KG1 (cell line): ENCODE measurements around the gene SLC35G6.
"Not testable (repeated sequence)": the region's sequence is repeated elsewhere in the genome, so short reads cannot be mapped to it uniquely, and the experiment has no call there.

Experiments used
- DNase-seq: peaks from one replicate; lab custom pipeline; 2025; lab: John Stamatoyannopoulos, UW

The SLC35G6 gene

DNA sequence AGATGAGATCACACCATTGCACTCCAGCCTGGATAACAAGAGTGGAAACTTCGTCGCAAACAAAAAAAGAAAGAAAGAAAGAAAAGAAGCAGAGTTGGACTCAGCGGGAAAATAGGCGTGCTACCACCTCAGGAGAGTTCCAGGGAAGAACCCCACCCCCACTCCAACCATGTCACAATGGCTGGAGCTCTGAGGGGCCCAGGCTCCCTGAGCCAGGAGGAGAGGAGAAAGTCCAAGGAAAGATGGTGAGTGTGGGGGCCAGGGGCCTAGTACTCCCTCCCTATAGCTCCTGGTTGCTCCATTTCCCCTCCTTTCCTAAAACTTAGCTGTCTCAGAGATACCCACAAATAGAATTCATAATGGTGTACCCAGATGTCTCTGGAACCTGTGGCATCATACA, at the start of gene SLC35G6:
Gene SLC35G6, plus strand, starts transcription at position 172 of the 400 bp plus-strand sequence. Its CDS starts 71 bp downstream, at position 243.
- DNase-seq, result not testable (repeated sequence)

DNA sequence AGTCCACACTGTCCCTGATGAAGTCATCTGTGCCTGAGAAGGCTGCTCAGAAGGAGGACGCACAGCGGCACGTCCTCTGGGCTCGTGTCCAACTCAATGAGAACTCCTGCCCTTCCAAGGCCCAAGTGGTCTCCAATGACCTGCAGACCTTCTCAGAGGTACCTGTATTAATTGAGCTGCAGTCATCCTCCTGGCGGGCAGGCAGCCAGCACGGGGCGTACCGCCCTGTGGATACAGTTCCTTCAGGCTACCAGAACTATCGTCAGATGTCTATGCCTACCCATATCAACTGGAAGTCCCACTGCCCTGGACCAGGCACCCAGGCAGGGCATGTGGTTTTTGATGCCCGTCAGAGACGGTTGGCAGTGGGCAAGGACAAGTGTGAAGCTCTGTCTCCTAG, 49.0 kb upstream of the SLC35G6 start:
- DNase-seq, result no peak

DNA sequence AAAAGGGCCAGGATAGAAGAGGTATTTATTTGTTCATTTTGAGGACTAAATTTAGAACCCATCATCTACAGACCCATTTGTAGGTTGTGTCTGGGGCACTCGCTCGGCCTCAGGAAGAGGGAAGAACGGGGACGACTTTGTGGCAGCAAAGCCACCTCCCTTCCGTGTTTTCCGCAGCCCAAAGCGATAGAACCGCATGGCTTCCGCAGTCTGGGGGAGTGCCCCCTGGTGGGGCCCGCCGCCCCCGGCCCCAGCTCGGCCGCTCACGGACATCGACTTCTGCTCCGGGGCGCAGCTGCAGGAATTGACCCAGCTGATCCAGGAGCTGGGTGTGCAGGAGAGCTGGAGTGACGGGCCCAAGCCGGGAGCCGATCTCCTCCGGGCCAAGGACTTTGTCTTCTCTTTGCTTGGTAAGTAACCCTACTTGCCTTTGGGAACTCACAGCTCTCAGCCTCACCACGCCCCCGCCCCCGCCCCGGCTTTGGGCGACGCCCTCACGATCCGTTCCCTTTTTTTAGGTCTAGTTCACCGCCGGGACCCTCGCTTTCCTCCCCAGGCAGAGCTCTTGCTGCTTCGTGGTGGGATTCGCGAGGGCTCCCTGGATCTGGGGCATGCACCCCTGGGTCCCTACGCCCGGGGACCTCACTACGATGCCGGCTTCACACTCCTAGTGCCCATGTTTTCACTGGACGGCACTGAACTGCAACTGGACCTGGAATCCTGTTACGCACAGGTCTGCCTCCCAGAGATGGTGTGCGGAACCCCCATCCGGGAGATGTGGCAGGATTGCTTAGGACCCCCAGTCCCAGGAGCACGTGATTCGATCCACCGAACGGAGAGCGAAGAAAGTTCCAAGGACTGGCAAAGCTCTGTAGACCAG, 45.3 kb upstream of the SLC35G6 start:
- DNase-seq, result no peak

DNA sequence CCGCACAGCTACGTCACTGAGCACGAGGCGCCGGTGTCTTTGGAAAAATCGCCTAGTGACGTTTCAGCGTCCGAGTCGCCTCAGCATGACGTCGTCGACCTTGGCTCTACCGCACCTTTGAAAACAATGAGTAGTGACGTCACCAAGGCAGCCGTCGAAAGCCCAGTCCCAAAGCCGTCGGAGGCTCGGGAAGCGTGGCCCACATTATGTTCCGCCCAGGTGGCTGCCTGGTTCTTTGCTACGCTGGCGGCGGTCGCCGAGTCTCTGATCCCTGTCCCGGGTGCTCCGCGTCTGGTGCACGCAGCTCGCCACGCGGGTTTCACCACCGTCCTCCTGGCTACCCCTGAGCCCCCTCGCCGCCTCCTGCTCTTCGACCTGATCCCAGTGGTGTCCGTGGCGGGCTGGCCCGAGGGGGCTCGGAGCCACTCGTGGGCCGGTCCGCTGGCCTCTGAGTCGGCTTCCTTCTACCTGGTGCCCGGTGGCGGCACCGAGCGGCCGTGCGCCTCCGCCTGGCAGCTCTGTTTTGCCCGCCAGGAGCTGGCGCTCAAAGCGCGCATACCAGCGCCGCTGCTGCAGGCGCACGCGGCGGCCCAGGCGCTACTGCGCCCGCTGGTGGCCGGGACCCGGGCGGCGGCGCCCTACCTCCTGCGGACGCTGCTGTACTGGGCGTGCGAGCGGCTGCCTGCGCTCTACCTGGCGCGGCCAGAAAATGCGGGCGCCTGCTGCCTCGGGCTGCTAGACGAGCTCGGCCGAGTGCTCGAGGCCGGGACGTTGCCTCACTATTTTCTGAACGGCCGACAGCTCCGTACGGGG, 44.5 kb upstream of the SLC35G6 start:
- no peak for DNase-seq

DNA sequence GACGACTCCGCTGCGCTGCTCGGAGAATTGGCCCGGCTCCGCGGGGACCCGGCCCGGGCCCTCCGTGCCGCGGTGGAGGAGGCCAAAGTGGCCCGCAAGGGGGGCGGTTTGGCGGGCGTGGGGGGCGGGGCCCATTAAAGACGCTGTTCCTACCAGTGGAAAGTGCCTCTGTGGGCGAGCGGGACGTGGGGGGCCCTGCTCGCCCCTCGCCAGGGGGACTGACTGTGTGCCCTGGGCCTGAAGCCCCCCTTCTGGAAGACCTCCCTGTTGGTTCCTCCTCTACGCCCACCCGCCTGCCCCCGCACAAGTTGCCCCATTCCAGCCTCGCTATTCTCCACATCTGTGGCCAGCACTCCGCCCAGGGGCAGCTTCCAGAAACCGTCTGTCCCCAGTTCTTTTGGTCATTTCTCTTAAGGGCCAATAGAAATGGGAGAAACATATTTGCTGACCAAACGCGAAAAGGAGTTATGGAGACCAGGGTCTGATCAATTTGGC, 43.8 kb upstream of the SLC35G6 start:
- no peak for DNase-seq

DNA sequence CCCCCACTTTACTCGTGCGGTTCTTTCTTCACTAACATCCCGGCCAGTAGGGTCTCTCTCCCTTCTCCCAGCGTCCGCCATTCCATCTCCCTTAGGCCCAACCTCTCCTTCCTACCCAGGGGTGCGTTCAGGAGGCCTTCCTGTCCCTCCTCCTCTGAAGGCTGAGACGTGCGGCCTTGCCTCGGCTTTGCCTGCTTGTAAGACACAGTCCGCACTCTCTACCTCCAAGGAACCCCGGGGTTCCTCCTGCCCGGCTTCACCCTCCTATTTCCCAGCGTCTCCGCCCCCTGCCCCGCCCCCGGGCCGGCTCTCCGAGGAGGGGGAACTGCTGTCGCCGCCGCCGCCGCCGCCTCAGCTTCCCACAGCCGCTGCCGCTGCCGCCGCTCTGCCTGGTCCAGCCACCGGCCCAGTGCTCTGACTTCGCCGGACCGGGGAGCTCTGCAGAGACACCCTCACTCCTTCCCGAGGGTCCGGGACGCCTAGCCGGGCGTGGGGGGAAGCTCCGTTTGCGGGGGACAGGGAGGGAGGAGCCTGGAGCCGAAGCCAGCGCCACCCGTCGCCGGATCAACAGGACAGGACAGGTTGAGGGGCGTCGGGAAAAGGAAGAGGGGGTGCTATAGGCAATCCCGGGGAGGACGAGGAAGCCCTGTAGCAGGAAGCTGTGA, 43.2 kb upstream of the SLC35G6 start:
- no peak for DNase-seq

DNA sequence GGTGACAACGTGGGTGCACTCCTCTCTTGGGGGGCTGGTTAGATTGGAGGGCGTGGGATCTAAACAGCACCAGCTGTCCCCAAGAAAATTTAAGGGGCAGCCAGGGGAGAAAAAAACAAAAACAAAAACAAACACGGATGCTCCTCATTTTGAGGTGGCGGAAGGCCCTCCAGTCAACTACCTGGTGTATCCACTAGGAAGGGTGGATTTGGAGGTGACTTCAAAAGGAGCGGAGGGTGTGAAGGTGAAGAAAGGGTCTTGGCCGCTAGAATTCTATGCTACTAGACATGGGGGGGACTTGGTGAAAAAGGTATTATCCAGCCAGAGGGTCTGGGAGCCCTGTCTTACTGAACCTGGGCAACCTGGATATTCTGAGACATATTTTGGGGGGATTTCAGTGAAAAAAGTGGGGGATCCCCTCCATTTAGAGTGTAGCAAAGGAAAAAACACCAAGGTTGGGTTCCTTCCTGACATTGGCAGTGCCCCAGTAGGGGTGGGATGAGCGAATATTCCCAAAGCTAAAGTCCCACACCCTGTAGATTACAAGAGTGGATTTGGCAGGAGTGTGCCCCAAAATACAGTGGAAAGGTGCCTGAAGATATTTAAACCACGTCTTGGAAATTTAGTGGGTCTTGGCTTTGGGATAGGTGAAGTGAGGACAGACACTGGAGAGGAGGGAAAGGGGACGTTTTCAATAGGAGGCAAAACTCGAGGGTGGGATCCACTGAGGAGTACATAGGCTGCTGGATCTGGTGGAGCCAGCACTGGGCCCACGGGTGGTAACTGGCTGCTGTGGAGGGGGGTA, 42.4 kb upstream of the SLC35G6 start:
- no peak for DNase-seq

DNA sequence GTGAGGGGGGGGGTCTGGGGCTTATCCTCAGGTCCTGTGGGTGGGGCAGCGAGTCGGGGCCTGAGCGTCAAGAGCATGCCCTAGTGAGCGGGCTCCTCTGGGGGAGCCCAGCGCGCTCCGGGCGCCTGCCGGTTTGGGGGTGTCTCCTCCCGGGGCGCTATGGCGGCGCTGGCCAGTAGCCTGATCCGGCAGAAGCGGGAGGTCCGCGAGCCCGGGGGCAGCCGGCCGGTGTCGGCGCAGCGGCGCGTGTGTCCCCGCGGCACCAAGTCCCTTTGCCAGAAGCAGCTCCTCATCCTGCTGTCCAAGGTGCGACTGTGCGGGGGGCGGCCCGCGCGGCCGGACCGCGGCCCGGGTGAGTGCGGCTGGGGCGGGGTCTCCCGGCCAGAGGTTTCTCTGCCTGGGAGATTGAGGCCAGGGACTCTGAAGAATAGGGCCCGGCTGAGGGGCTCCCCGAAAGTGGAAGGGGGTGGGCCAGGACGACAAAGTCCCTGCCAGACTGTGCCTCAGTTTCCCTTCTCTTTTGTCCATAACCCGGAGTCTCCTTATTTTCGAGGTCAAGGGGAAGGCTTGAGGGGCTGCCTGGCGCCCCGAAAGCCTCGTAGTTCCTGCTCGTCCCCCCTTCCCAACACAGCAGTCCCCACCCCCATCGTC, 41.7 kb upstream of the SLC35G6 start, which contains the start of gene FGF11:
Gene FGF11, plus strand, starts transcription at position 51 of the 651 bp plus-strand sequence. Its CDS starts 109 bp downstream, at position 160.
- no peak for DNase-seq

DNA sequence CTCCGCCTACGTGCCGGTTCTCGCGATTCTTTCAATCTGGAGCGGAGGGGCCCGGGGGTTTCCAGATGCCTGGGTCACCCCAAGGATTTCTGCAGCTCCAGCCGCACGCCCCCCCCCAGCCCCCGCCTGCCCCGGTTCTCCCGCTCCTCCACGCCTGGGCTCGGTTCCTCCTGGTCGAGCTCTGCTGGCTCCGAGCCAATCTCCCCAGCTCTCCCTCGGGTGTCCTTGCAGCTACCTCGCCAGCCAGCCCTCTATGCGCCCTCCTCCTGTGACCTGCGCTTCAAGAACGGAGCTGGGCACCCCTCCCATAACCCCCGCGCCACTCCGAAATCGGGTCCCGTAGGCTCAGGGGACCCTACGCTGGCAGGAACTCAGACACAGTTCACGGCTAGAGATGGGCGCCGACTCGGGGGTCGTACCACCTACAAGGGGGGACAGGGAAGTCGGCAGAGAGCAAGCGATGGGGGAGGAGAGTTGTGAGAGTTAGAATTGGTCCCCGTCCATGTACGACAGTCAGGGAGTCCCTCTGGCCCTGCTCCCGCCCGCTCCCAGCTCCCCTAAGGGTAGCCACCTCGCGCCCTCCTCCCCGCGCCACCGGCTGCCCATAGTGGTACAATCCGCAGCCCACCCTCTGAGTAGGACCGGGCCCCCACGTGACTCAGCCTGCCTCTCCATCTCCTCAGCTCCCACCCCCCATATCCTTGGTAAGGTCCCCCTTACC, 41.0 kb upstream of the SLC35G6 start:
- no peak for DNase-seq

DNA sequence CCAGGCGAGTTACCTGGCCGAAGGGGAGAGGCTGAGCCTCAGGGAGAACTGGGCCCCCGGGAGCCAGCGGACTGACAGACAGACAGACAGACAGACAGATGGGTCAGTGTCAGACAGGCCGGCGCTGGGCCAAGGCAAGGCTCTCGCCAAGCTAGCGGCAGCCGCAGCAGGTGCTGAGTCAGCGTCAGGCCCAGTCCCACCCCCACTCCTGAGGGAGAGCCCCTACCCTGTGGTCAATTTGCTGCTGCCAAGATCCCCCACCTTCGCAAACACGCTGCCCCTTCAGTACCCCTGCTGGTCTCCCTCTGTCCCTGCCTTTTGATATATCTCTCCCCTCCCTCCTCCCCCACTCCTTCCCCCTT, 40.4 kb upstream of the SLC35G6 start:
- DNase-seq, result no peak

DNA sequence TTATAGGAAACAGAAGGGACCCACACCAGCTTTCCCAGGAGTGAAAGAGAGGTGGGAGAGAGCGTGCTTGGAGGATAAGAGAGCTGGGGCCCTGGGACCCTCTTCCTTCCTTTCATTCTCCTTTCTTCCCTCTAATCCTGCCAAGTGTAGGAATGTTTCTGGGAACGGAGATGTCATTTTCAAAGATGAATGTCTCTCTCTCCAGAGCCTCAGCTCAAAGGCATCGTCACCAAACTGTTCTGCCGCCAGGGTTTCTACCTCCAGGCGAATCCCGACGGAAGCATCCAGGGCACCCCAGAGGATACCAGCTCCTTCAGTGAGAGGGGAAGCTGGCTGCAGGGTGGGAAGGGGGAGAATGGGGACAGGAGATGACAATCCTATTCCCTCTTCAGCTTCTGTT, 40.0 kb upstream of the SLC35G6 start:
- no peak for DNase-seq

DNA sequence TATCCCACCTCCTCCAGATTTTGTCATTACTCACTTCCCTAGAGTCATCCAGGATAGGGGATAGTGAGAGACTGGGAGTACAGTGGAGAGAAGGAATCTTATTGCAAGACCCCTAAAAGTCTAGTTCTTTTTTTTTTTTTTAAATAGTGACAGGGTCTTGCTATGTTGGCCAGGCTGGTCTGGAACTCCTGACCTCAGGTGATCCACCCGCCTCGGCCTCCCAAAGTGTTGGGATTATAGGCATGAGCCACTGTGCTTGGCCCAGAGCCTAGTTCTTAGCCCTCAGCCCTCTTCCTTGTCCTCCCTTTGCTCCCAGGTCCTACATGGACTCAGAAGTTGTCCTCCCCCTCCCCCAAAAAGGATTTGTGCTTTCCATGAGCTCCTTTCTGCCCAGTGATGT, 39.1 kb upstream of the SLC35G6 start:
- DNase-seq, result no peak

DNA sequence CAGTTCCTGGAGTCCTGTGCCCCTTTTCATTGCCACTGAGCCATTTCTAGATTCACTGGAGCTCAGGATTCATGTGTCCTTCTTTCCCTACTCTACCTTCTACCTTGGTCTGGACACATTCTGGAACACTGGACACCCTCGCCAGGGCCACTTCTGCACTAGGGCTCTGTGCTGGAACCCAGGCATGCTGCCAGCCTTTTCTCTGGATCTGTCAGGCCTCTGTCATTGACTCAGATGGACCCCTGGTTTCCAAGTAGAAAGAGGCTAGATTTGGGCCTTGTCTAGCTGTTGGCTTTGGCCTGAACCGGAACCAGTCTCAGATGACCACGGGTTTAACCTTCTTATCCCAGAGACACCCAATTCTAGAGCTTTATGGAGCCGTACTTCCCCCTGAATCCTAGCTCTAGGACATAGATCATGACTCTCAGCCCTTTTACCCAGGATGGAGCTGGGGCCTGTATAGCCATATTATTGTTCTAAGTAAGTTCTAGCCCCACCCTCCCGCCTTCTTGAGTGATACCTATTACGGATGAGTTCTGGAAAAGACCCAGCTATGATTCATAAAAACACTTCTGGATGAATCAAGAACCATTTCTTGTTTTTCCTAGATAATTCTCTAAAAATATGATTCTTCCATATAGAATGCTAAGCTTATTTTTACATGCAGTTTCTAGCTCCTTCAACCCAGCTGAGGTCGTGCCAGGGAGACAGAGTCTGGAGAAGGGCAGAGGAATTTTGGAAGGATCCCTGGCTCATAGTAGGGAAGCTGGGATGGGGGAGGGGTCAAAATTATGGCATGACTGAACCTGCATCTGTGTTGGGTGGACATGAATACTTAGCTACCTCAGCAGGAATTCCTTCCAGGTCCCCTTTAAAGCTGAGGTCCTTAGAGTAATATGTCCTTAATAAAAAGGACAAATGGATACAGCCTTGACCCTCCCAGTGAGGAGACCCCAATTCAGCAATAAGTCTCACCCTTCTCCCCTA, 37.5 kb upstream of the SLC35G6 start:
- no peak for DNase-seq

DNA sequence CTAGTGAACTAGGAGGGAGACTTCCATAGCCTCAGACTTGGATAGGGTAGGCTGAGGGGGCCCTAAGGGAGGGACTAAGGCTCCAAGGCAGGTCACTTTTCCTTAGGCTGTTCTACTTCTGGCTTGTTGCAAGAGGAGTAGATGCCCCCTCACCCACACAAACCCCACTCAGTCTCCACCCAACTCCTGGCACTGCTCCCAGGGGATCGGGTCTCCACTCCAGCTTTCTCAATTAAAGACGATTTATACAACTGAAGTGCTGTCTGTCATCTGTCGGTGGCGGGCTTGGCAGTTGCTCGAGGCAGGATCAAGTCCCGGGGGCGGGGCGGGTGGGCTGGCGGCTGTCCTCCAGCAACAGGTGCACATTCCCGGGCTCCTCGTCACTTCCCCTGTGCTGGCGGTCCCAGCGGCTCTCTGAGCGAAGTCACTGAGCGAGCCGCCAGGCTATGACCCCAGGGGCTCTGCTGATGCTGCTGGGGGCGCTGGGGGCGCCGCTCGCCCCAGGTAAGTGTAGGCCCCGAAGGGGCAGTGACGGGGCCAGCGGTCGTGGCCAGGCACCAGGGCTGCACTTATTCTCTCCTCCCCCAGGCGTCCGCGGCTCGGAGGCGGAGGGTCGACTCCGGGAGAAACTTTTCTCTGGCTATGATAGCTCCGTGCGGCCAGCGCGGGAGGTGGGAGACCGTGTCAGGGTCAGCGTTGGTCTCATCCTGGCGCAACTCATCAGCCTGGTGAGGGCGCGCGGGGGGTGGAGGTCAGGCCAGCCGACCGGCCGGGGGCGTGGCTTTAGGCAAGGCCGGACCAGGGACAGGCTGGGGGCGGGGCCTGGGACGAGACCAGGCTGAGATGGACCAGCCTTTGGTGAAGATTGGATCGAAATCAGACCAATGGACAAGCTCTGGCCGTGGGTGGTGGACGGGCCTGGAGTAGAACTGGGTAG, 36.3 kb upstream of the SLC35G6 start, which contains the start of gene CHRNB1:
Gene CHRNB1, plus strand, starts transcription at position 380 of the 937 bp plus-strand sequence. Its CDS starts 67 bp downstream, at position 447.
- DNase-seq, result no peak

DNA sequence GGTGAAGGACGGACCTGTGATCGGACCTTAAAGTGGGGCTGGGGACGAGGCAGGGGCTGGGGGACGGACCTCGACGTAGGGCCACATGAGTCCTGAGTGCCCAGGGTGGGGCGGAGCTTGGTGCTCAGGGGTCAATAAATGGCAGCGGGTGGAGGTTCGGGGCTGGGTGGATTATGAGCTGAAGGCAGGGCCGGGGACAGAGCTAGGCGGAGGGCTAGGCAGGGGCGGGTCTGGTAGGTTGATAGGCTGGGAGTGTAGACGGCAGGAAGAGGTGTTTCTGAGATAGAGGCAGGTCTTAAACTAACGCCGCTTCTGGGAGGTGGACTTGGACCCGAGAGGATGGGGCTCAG, 35.7 kb upstream of the SLC35G6 start:
- no peak for DNase-seq

DNA sequence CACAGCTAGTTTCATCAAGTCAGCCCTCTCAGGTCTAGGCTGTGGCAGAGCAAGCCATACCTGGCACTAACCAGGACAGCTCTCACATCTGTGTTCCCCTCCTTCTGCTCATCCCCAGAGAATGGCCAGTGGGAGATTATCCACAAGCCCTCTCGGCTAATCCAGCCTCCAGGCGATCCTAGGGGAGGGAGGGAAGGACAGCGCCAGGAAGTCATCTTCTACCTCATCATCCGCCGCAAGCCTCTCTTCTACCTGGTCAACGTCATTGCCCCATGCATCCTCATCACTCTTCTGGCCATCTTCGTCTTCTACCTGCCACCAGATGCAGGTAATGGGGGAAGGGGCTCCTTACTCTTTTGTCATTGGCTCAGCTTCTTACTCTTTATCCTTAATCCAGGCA, 32.8 kb upstream of the SLC35G6 start:
- DNase-seq, result no peak

DNA sequence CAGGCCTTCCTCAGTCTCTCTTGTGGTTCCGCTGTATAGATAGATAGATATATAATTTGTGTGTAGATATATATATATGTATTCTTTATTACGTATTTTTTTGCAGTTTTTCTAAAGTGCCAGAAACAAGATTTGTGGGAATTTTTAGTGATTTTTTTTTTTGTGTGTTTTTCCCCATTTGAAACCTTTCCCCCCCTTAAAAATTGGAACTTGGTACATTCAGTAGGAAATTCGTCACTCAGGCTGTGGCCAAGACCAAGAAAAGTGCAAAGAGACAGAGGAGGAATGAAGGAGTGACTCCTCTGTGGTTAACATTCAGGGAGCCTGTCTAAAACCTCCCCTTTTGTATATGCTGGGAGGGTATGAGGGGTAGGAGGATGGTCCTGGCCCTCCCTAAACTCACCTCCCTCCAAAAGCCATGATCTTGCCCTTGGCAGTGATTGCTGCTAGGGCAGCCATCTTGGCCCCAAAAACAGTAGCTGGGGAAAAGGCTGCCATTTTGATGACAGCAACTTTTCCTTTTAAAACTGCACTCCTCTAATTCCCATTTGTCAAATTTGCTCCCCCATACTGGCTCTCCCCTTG, 21.2 kb upstream of the SLC35G6 start:
- no peak for DNase-seq
